MM.1S (cell line): Measurements from ENCODE around the gene UBE2E3.

Source experiments
- CTCF ChIP-seq: fragments of 300-600 bp; sonication (generic); IDR thresholded peaks from 2 replicates; pipeline ENCODE4 v1.5.1; 2016; ENCODE audit warnings: antibody characterized with exemption, low read length, mixed read lengths
- EZH2 ChIP-seq: fragments of 300-600 bp; sonication (generic); optimal IDR thresholded peaks from 2 replicates; pipeline ENCODE3; 2017; ENCODE audit warnings: low read depth, mild to moderate bottlenecking, antibody characterized with exemption, low read length, mixed read lengths

GRCh38 chr2:181083140-181083539 lies 102.7 kb downstream of the UBE2E3 start:
- TF ChIP-seq CTCF (no peak), EZH2 (no peak)
